GM11168 (cell line): Measurements from ENCODE around the gene HEXA.
"Not testable (repeated sequence)": the region's sequence is repeated elsewhere in the genome, so short reads cannot be mapped to it uniquely, and the experiment has no call there.

ENCODE experiments used
- in situ Hi-C: fragments of 300-500 bp; cut with MboI; formaldehyde crosslinking; loops from one replicate; pipeline ENCODE4 v1.12.0; 2022; ENCODE audit warnings: low sequenced_read_pairs; ENCODE audit not compliant: unreplicated experiment

HEXA gene

DNA sequence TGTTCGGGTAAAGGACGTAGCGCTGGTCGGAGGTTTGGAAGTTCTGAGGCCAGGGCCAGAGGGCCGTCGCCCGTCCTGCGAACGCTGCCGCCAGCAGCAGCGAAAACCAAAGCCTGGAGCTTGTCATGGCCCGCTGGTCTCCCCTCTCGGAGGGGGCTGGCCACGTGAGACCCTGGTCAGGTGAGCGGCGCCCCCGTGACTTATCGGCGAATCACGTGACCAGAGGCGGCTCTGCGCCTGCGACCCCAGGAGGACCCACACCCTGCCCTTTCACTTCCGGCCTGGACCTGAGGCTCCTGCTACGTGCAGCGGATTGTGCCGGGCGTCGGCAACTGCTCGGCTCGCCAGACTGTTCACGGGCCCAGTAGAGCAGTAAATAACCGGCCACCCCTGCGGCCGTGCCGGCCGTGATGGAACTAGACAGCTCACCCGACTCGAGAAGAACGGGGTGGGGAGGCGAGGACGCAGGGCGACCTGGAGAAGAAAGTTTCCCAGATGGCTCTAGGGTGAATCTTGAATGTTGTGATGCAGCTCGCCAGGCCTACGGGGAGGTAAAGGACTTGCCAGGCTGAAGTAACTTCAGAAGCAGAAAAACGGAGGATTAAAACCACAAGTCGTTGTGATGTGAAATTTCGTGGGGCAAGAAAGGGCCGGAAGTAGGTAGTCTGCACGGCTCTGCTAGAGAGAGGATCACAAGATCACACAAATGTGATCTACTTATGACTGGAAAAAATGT lies at the start of gene HEXA:
Gene HEXA, minus strand, starts transcription at position 169 of the 736 bp plus-strand sequence. Its CDS starts 42 bp downstream, at position 127.
- in situ Hi-C loops: no loop called here

DNA sequence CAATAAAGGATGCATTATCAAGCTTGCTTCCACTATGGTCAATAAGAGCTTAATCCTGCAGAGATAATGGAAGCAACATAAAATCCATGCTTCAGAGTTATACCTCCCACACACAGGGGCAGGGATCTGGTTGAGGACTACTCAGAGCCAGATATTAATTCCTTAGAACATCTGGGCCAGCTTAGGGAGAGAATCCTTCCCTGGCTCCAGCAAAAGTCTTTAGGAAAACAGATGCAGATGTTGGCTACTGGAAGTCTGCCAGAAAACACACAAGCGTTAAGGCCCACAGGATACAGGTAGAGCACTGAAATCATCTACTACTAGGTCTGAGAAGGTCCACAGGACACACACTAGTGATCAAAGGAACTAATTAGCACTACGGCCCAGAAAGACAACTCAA lies 47.4 kb upstream of the HEXA start:
- in situ Hi-C loops: no loop called here

DNA sequence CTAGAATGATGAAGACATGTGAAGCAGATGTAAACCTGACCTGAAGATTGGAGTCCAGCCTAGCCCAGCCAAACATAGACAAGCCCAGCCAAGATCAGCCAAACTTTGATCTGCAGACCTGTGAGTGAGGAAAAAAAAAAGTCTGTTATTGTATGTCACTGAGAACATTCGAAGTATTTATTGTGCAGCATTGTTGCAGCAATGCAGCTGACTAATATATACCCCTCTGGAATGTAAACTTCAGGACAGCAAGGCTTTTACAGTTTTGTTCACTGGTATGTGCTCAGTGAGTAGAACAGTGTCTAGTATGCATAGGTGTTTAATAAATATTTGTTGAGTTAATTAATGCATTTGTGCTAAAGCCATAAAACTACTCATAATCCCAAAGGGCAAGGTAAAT lies 45.7 kb upstream of the HEXA start:
- in situ Hi-C loops: no loop called here

DNA sequence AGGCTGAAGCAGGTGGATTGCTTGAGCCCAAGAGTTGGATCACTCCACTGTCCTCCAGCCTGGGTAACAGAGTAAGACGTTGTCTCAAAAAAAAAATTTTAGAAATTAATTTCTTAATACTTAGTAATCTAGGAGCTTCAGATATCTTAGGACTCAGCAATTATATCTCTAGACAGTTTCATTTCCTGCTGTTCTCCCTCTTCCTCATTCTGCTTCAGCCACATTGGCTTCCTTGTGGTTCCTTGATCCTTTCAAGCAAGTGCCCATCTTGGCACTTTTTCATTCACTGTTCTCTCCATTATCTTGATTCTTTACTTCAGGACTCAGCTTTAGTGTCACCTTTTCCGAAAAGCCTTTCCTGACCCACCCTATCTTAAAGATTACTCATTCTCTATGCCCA lies 44.8 kb upstream of the HEXA start:
- in situ Hi-C loops: no loop called here

DNA sequence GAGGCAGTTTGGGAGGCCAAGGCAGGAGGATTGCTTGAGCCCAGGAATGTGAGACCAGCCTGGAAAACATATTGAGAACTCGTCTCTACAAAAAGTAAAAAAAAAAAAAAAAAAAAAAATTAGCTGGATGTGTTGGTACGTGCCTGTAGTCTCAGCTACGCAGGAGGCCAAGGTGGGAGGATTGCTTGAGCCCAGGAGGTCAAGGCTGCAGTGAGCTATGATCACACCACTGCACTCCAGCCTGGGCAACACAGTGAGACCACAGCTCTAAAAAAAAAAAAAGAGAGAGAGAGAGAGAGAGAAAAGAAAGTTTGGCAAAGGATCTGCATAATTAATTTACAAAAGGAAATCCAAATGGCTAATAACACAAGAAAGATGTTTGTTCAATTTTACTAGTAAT lies 44.0 kb upstream of the HEXA start:
- in situ Hi-C loops: not testable (repeated sequence)

DNA sequence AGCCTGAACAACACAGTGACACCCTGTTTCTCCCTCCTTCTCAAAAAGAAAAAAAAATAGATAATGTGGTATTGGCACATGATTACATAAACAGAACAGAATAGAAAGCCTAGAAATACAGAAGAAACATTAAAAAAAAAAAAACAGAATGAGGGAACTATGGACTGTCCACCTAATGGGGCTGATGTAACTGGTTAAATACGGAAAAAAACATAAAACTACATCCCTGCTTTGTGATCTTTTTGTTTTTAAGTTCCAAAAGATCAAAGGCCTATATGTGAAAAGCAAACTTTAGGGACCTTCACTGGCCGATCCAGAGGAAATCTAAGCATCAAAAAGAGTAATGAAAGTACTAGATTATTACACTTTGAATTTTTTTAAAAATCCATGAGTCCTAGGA lies 39.5 kb upstream of the HEXA start:
- in situ Hi-C loops: no loop called here

DNA sequence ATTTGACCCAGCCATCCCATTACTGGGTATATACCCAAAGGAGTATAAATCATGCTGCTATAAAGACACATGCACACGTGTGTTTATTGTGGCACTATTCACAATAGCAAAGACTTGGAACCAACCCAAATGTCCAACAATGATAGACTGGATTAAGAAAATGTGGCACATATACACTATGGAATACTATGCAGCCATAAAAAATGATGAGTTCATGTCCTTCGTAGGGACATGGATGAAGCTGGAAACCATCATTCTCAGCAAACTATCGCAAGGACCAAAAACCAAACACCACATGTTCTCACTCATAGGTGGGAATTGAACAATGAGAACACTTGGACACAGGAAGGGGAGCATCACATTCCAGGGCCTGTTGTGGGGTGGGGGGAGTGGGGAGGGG lies 37.5 kb upstream of the HEXA start:
- in situ Hi-C loops: not testable (repeated sequence)

DNA sequence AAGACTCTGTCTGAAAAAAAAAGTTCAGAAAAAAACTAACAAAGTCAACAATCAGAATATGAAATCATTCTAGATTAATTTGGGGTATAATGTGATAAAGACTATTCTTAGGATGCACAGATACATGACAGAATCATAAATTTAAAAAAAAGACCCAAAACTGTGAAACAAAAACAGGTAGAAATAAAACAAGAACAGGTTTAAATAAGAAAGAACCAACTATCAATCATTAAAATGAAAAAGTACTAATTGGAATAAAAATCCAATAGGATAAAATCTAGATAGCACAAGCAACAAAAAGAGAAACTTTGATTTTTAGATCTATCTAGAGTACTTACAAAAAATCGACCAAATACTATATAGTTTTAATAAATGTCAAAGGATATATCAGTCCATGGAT lies 35.7 kb upstream of the HEXA start:
- in situ Hi-C loops: no loop called here

DNA sequence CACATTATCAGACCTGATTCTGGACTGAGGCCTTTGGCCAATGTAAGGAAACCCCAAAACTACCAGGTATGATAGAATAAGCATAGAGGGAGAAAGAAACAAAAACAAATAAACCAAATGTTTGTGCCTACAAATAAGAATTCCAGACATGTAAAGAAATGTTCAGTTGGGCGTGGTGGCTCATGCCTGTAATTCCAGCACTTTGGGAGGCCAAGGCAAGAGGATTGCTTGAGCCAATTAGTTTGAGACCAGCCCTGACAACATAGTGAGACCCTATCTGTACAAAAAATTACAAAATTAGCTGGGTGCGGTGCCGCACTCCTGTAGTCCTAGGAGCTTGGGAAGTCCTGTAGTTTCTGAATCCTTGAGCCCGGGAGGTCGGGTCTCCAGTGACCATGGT lies 35.3 kb upstream of the HEXA start:
- in situ Hi-C loops: no loop called here

DNA sequence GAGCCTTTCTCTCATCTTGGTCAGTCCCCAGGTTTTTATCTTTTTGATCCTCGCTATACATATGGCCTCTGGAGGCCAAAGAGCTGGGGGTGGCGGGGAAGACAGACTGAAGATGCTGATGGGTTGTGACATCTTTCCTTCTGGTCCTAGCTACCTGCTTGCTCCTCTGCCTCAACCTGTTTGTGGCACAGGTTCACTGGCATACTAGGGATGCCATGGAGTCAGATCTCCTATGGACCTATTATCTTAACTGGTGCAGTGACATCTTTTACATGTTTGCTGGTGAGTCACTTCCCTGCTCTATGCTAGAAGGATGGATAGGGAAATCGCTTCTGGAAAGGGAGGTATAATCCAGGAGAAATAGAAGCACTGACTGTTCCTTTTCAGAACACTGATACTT lies 31.1 kb upstream of the HEXA start:
- in situ Hi-C loops: no loop called here

DNA sequence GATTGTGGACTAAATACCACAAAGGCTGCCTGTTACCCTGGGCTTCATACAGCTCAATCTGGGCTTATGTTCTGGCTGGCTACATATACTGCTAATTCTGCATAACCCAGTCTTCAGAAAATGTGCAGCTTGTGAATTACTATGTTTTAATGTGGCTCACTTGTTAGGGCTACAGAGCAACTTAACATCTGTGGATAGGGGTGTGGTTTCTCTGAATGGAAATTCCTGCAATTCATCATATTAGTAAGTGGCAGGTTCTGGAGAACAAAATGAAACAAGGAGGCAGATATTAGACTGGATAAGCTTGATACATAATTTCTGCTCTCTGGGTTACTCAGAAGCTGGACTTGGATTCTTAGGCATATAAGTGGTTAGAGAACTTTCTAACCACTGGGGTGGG lies 29.0 kb upstream of the HEXA start:
- in situ Hi-C loops: no loop called here

DNA sequence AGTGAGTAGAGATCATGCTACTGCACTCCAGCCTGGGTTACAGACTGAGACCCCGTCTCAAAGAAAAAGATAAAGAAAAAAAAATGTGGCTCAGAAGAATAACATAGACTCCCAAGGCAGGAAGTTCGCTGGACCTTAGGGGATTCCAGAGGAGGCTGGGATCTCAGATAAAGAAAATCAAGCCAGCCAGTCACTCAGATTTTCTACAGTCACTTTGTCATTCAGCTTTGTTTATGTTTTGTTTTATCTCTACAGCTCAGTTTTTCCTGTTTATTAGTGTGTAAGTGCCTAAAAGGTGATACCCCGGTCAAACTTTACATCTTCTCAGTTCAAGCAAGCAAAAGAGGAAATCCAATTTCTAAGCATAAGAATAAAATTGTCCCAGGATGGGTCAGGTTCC lies 28.5 kb upstream of the HEXA start:
- in situ Hi-C loops: no loop called here

DNA sequence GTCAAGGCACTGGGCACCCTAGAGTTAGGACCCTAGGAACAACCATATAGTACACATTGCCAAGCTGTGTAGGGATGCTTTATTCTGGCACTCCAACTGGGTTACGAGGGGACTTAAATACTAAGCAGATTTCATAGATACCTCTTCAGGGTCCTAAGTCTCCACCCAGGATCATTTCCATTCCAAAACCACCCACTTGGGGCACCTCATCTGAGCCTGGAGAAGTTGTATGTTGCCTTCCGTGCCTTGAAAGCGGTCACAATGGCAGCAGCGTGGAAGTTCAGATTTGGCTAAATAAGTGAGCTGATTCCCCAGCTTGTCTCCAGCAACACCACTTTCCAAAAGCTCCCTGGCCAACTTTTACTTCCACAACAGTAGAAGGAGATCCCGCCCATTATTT lies 26.9 kb upstream of the HEXA start:
- in situ Hi-C loops: no loop called here

DNA sequence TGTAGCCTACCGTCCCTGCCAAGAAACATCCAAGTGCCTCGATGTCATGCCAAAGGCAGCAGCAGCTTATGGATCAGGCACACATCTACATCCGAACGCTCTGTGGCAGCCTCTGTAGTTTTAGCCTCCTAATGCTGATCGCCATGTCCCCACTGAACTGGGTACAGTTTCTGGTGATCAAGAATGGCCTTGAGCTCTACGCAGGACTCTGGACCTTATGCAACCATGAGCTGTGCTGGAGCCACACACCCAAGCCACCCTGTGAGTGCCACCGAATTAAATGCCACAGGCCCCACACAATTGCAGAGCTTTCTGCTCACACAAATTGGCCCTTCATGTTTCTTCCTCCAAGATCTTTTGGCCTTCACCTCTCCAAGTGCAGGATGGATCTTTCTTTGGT lies 22.8 kb upstream of the HEXA start:
- in situ Hi-C loops: no loop called here

DNA sequence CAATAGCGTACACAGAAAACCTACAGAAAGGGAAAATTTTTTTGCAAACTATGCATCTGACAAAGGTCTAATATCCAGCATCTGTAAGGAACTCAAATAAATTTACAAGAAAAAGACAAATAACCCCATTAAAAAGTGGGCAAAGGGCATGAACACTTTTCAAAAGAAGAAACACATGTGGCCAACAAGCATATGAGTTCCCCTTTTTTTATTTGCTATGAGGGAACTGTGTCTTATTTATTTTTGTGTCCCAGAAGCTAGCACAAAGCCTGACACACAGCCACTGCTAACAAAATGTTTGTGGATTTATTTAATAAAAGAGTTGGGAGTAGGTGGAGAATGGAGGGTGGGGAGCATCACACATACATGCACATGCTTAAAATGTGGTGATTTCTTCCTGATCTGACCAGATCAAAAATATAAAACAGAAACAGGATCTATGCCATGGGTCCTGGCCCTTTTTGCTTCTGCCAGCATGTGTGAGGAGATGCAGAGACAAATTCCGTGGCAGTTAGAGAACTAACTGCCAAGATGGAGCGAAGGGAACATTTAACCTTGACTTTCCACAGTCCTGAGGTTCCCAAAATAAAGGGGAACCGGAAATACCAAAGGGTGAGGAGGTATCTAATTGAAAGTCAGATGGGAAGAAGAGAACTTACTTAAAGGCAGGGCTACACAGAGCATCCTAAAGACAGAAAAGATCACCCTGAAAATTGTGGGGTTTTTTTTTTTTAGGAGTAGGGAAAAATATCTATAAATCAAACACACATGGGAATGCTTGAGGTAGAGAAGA lies 22.2 kb upstream of the HEXA start, which contains the start of gene TMEM202:
Gene TMEM202, plus strand, starts transcription at position 510 of the 793 bp plus-strand sequence. Its CDS starts 22 bp downstream, at position 532.
- in situ Hi-C loops: no loop called here

DNA sequence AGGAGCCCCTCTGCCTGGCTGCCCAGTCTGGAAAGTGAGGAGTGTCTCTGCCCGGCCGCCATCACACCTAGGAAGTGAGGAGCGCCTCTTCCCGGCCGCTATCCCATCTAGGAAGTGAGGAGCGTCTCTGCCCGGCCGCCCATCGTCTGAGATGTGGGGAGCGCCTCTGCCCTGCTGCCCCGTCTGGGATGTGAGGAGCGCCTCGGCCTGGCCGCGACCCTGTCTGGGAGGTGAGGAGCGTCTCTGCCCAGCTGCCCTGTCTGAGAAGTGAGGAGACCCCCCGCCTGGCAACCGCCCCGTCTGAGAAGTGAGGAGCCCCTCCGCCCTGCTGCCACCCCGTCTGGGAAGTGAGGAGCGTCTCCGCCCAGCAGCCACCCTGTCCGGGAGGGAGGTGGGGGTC lies 20.5 kb upstream of the HEXA start:
- in situ Hi-C loops: not testable (repeated sequence)

DNA sequence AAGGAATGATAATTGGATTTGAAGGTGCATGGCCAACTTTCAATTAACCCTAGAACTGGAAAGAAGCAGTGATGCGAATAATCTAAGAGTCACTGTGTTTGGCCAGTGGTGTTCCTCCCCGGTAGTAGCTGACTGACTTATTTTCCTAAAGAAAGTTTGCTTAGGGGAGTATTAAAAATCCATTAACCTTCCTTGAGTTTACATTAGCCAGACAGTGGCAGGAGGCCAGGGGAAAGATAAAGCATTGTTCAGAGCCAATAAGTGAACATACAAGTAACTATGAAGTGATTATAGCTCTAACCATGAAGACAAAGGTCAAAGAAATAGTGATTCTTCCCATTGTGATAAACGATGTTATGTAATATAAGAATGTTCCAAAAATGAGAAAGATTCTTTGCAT lies 13.4 kb upstream of the HEXA start:
- in situ Hi-C loops: no loop called here

DNA sequence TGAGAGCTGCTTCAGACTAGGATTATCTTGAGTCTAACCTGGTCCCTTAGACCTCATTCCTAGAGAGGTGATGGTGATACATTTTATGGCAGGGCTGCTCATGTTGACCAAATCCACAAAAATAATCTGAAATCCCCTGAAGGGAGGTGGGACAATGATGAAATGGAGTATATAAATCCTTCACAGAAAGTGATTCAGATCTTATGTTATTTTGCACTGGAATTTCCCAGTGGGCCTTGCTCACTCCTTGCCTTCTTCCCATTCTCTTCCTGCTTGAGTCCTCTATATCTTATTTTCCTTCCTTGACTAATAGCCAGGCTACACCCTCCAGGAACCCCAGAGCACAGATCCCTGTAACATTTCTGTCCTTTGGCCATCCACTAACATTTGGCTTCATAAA lies 11.9 kb upstream of the HEXA start:
- in situ Hi-C loops: no loop called here

DNA sequence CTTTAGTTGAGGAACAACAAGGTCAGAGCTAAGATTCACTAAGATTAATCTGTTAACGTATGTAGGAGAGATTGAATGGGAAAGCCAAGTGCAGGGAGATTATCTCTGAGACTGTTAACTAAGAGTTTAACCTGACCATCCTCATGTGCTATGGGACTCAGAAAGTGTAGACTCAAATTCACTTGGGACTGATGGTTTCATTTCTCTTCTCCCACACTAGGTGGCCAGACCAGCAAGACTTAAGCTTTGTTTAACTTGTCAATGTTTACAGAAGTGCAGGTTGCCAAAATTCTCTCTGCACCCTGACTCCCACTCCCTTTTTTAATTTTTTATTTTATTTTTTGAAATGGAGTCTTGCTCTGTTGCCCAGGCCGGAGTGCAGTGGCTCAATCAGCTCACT lies 6.3 kb upstream of the HEXA start:
- in situ Hi-C loops: no loop called here

DNA sequence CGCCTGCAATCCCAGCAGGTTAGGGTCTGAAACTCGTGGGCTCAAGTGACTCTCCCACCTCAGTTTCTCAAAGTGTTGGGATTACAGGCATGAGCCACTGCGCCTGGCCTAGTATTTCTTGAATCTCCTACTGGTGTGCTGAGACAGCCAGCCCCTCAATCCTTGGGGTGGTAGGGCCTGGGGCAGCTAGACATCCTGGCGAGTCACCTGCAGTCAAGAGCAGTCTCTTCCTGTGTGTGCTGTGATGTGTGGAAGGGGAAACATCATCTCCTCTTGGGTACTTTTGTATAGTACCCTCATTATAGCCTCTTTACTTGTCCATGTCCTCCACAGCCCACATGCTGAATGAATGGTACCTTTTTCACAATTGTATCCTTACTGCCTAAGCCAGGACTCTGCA lies 4.9 kb upstream of the HEXA start:
- in situ Hi-C loops: no loop called here

DNA sequence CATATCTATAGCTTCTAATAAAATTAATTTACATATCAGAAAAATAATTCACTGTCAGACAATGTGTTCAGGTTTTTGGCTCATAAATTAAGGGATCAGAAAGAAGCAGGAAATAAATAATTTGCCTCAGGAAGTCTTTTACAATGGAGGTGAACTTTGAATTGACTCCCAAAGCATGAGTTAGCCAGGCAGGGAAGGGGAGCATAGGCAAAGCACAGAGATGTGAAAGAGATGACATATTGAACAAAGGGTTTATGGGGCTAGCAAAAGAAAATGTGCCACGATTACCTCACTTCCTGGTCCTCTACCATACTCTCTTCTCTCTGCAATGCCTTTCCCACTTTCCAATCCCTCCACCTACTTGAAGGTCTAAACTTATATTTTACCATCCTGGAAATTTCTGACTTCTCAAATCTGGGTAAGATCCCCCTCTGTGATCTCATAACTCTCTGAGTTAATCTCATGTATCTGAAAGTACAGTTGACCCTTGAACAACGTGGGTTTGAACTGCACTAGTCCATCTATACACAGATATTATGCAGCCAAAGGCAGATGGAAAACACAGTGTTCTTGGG lies 4.1 kb upstream of the HEXA start:
- in situ Hi-C loops: no loop called here
